ENCODE measurements around the gene MAPK8IP1.

MAPK8IP1 gene

DNA sequence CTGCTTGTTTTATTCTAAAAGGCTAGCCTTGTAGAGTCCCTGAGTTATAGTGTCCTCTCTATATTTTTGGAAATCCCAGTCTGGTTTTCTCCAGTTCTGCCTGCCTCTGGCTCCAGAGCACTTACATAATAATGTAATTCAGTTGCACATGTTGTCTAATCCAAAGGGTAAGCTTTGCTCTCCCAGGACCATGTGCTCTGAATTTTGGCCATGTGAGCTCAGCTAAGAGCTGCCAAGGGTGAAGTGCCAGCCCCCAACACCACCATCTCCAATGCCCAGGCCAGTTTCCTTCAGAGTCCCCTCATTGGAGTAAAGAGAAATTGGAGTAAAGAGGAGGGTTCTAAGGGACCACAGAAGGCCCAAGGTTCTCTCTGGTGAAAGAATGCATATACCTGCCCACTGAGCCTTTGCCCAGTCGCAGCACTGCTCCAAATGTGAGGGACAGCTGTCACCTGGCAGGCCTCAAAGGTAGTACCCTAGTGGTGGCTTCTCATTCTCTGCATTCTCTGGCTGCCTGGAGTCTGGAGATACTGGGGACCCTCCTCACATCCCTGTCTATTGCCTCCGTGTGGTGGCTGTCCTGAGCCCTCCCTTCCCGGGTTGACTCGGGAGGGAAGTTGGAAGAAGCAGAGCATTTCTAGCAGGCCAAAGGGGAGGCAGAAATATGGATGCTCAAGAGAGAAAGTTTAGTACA, 33.3 kb upstream of the MAPK8IP1 start:
- Mint-ChIP-seq H3K36me3 (ENCODE audit: low read depth) (peaks cover 4% of the 10 kb centered on the region), H3K4me3 (no peak overlapping the region), H3K27ac (no peak overlapping the region), H3K27me3 (ENCODE audit: low read depth, poor library complexity) (peaks cover 4% of the 10 kb centered on the region), H3K9me3 (no peaks in the 10 kb centered on the region), H3K4me1 (peaks cover 24% of the 10 kb centered on the region)
- no peak for DNase-seq
- TF ChIP-seq, protein P1, sequence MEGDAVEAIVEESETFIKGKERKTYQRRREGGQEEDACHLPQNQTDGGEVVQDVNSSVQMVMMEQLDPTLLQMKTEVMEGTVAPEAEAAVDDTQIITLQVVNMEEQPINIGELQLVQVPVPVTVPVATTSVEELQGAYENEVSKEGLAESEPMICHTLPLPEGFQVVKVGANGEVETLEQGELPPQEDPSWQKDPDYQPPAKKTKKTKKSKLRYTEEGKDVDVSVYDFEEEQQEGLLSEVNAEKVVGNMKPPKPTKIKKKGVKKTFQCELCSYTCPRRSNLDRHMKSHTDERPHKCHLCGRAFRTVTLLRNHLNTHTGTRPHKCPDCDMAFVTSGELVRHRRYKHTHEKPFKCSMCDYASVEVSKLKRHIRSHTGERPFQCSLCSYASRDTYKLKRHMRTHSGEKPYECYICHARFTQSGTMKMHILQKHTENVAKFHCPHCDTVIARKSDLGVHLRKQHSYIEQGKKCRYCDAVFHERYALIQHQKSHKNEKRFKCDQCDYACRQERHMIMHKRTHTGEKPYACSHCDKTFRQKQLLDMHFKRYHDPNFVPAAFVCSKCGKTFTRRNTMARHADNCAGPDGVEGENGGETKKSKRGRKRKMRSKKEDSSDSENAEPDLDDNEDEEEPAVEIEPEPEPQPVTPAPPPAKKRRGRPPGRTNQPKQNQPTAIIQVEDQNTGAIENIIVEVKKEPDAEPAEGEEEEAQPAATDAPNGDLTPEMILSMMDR (IDR thresholded peaks at IDR 0.05) = no peak

DNA sequence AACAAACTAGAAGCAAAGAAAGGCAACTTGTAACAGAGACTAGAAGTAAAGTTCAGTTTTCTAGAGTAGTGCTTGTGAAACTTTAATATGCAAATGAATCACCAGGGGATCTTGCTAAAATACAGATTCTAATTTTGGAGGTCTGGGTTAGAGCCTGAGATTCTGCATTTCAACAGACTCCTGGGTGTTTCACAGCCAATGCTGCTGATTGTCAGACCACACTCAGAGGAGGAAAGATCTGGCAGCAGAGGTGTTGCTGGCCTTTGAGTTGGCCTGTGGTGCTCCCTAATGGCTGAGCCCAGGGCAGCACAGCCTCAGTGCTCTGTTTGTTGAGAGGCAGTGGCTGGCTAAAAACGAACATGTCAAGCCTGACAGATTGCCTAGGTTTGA, 32.7 kb upstream of the MAPK8IP1 start:
- H3K9me3 Mint-ChIP-seq = no peaks in the 10 kb centered on the region
- H3K4me1 Mint-ChIP-seq = peaks cover 24% of the 10 kb centered on the region
- H3K36me3 Mint-ChIP-seq (ENCODE audit: low read depth) = peaks cover 7% of the 10 kb centered on the region
- peaks cover 4% of the 10 kb centered on the region for H3K27me3 Mint-ChIP-seq (ENCODE audit: low read depth, poor library complexity)
- H3K4me3 Mint-ChIP-seq = no peak overlapping the region
- H3K27ac Mint-ChIP-seq = no peak overlapping the region
- DNase-seq = no peak
- TF ChIP-seq, protein P1 (IDR thresholded peaks at IDR 0.05) = no peak

DNA sequence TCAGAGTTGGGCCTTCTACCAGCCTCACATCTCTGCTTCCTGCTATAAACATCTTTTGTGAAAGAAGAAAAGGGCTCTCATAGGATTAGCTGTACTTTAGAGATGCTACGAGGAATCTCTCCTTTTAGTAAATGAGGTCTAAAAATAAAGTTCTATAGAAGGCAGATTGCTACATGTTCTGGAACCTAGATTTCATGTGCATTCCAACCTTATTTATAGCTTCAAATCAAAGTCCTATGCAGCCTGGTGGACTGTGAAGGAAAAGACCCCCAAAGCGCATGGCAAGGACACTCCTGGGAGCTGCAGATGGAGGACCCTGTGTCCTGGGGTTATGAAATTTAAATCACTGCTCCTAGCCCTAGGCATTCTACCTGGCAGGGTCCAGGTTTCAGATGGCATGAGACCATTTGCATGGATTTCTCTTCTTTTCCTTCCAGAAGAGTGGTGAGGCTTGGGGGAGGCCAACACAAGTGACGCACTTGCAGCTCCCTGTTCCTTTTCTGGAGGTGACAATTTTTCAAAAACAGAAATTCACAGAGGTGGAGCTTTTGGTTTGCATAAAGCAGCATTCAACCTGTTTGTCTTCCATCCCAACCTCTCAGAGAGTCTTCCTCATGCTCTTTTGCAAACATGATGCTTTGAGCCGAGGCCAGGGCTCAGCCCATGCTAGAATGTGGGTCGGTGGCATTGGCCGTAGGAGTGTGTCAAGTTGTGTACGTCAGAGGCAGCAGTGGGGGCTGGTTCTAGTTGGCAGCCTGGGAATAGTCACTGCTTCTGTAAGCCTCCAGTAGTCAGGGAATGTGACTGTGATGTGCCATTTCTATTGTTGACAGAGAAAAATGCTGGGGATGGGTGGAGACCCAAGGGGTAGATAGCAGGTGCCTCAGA, 31.9 kb upstream of the MAPK8IP1 start:
- Mint-ChIP-seq H3K9me3 (no peaks in the 10 kb centered on the region), H3K4me3 (no peak overlapping the region), H3K27me3 (ENCODE audit: low read depth, poor library complexity) (peaks cover 4% of the 10 kb centered on the region), H3K27ac (no peak overlapping the region), H3K36me3 (ENCODE audit: low read depth) (peaks cover 7% of the 10 kb centered on the region), H3K4me1 (peaks cover 23% of the 10 kb centered on the region)
- DNase-seq = no peak
- TF ChIP-seq, protein P1 (IDR thresholded peaks at IDR 0.05) = no peak

DNA sequence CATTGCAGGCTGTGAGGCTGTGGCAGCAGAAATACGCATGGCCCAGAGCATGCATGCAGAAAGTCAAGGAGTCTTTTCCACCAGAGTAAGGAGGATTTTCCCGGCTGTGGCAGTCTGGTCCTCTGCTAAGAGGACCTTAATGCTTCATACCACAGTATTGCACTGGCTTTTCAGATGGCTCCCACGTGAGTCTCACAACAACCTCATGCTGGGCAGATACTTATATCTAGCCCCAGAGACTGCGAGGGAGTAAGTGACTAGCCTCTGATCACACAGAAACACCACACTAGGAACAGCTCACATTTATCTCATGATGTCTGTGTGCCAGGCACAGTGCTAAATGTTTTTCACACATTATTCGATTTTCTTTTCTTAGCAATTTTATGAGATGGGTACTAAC, 30.1 kb upstream of the MAPK8IP1 start:
- Mint-ChIP-seq H3K27ac (no peak overlapping the region), H3K4me3 (no peak overlapping the region), H3K4me1 (peaks cover 28% of the 10 kb centered on the region), H3K27me3 (ENCODE audit: low read depth, poor library complexity) (peaks cover 1% of the 10 kb centered on the region), H3K36me3 (ENCODE audit: low read depth) (peaks cover 7% of the 10 kb centered on the region), H3K9me3 (no peaks in the 10 kb centered on the region)
- no peak for DNase-seq
- TF ChIP-seq, protein P1 (IDR thresholded peaks at IDR 0.05) = no peak

DNA sequence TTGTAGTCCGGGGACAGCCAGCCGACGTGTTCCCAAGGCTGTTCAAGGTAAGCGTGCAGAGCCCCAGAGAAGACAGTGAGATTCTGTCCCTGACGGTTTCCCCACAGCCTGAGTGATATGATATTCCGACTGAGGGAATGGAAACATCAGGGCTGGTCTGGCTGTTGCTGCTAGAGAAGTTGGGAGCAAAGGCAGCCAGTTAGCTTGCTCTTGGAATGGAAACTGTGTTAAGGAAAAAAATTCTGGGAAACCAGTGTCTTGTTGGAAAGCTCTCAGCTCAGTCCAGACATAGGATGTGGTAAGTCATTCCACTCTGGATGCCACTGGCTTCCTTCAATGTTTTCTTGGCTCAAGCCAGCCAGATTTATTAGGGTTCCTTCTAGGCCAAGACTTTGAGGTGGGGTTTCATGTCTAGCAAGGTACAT, 29.4 kb upstream of the MAPK8IP1 start:
- TF ChIP-seq, protein P1 (IDR thresholded peaks at IDR 0.05) = no peak
- Mint-ChIP-seq H3K27me3 (ENCODE audit: low read depth, poor library complexity) (no peaks in the 10 kb centered on the region), H3K4me3 (no peak overlapping the region), H3K27ac (peak overlapping the region; percentile 54), H3K36me3 (ENCODE audit: low read depth) (peaks cover 9% of the 10 kb centered on the region), H3K9me3 (no peaks in the 10 kb centered on the region), H3K4me1 (peaks cover 28% of the 10 kb centered on the region)
- DNase-seq = no peak

All from nephron progenitor cell (in vitro differentiated cells).